A172 (cell line): ENCODE measurements around the gene NFE2L2. TPM values are rescaled to one million over a fixed set of nuclear protein-coding genes. Genes with fewer than 3 reads are reported as not detected.
"Not testable (repeated sequence)": the region's sequence is repeated elsewhere in the genome, so short reads cannot be mapped to it uniquely, and the experiment has no call there.

Experiments
- DNase-seq: peaks from one replicate; pipeline ENCODE4 v3.0.0-alpha.2; 2015; ENCODE audit warnings: low spot score
- total RNA-seq: library from RNA; depleted of rRNA; stranded (reverse); fragments of >200 nt; shearing (Covaris generic); gene quantifications from 2 replicates; pipeline ENCODE4 v1.2.3, GENCODE V29; 2014

Gene NFE2L2
- total RNA-seq, 1 experiment from 2014 or later: 47.1 TPM

GRCh38 chr2:177281400-177282180, 17.1 kb upstream of the NFE2L2 start:
- no peak for DNase-seq

- DNase-seq: no peak
Observed at GRCh38 chr2:177279847-177280246, 15.3 kb upstream of the NFE2L2 start.

GRCh38 chr2:177275743-177276055, 11.2 kb upstream of the NFE2L2 start:
- DNase-seq: no peak

GRCh38 chr2:177275040-177275742, 10.7 kb upstream of the NFE2L2 start:
- DNase-seq: peak; percentile 27

GRCh38 chr2:177273408-177273807, 8.9 kb upstream of the NFE2L2 start:
- no peak for DNase-seq

- no peak for DNase-seq
Observed at GRCh38 chr2:177272765-177273164, 8.2 kb upstream of the NFE2L2 start.

- no peak for DNase-seq
Observed at GRCh38 chr2:177271981-177272666, 7.6 kb upstream of the NFE2L2 start.

- no peak for DNase-seq
Observed at GRCh38 chr2:177270531-177270930, 6.0 kb upstream of the NFE2L2 start.

- no peak for DNase-seq
Observed at GRCh38 chr2:177268901-177269300, 4.4 kb upstream of the NFE2L2 start.

GRCh38 chr2:177268187-177268871, 3.8 kb upstream of the NFE2L2 start:
- DNase-seq: no peak

- not testable (repeated sequence) for DNase-seq
Observed at GRCh38 chr2:177266955-177267354, 2.4 kb upstream of the NFE2L2 start.

GRCh38 chr2:177265824-177266817, 1.6 kb upstream of the NFE2L2 start:
- no peak for DNase-seq

- DNase-seq: no peak
Observed at GRCh38 chr2:177264209-177264692, 276 bp downstream of the NFE2L2 start.

- peak; percentile 91 for DNase-seq
Observed at GRCh38 chr2:177263451-177264208, 897 bp downstream of the NFE2L2 start.

- no peak for DNase-seq
Observed at GRCh38 chr2:177262958-177263450, 1.5 kb downstream of the NFE2L2 start.

- no peak for DNase-seq
Observed at GRCh38 chr2:177262092-177262491, 2.4 kb downstream of the NFE2L2 start.

- no peak for DNase-seq
Observed at GRCh38 chr2:177261116-177262060, 3.1 kb downstream of the NFE2L2 start.

GRCh38 chr2:177260379-177260778, 4.1 kb downstream of the NFE2L2 start:
- no peak for DNase-seq

GRCh38 chr2:177258059-177258458, 6.5 kb downstream of the NFE2L2 start:
- no peak for DNase-seq
